AG04449 (cell line): ENCODE results near the gene KDM7A.

Experiments
- CTCF ChIA-PET: fragments of 350-600 bp; formaldehyde crosslinking; extraction: SDS; loops from one replicate; lab custom pipeline; 2021; ENCODE audit warnings: antibody characterized with exemption; lab: Yijun Ruan, JAX
- POLR2A ChIA-PET: fragments of 400-600, 350-600 bp; formaldehyde crosslinking; extraction: SDS; loops from one replicate; lab custom pipeline; 2020; ENCODE audit warnings: antibody characterized with exemption, inconsistent platforms; lab: Yijun Ruan, JAX
- DNase-seq: peaks from one replicate; pipeline ENCODE4 v3.0.0-alpha.2; 2010; ENCODE audit warnings: low read depth, low spot score
- H3K4me3 ChIP-seq: 2 replicates; pipeline ENCODE4 v1.5.1; 2011; ENCODE audit warnings: low read depth, mild to moderate bottlenecking, control low read depth, low read length
- TF ChIP-seq, protein P1 (sequence below): IDR thresholded peaks from one replicate; pipeline ENCODE4 v1.5.1; 2011; ENCODE audit warnings: mild to moderate bottlenecking, moderate library complexity, low read length, control low read depth, inconsistent platforms; ENCODE audit not compliant: insufficient read depth; ENCODE audit errors: missing control alignments

Gene KDM7A

GRCh38 chr7:140056431-140057142 lies 120.2 kb downstream of the KDM7A start:
- TF ChIP-seq, protein P1, sequence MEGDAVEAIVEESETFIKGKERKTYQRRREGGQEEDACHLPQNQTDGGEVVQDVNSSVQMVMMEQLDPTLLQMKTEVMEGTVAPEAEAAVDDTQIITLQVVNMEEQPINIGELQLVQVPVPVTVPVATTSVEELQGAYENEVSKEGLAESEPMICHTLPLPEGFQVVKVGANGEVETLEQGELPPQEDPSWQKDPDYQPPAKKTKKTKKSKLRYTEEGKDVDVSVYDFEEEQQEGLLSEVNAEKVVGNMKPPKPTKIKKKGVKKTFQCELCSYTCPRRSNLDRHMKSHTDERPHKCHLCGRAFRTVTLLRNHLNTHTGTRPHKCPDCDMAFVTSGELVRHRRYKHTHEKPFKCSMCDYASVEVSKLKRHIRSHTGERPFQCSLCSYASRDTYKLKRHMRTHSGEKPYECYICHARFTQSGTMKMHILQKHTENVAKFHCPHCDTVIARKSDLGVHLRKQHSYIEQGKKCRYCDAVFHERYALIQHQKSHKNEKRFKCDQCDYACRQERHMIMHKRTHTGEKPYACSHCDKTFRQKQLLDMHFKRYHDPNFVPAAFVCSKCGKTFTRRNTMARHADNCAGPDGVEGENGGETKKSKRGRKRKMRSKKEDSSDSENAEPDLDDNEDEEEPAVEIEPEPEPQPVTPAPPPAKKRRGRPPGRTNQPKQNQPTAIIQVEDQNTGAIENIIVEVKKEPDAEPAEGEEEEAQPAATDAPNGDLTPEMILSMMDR, result no peak
- DNase-seq, result no peak
- H3K4me3 ChIP-seq, result no peak overlapping the region
- CTCF ChIA-PET, result interaction anchor here (0.7 to 1.5 kb wide), 2 partner anchors 8 to 14 kb away, joined by 3 read pairs; no protein-coding TSS in a partner anchor
- POLR2A ChIA-PET, result interaction anchor here (0.6 kb wide), 1 partner anchor 1065 kb away, joined by 3 read pairs; no protein-coding TSS in a partner anchor

DNA sequence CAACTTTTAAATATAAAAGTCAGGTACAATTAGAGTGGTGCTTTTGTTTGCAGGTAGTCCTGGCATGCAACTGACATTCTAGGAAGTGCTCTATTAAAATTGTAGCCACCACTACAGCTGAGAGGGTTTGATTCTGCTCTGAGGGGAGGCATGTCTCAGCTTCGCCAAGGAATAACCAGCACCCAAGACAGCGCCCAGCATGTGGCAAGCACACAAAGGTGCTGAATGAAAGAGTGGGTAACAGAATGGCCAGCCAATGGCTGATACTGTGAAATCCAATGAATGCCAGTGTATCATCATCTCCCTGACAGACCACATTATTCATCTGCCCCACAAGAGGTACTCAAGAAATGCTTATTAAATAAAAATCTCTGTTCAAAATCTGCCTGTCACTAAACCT lies 121.0 kb downstream of the KDM7A start:
- no peak for DNase-seq

DNA sequence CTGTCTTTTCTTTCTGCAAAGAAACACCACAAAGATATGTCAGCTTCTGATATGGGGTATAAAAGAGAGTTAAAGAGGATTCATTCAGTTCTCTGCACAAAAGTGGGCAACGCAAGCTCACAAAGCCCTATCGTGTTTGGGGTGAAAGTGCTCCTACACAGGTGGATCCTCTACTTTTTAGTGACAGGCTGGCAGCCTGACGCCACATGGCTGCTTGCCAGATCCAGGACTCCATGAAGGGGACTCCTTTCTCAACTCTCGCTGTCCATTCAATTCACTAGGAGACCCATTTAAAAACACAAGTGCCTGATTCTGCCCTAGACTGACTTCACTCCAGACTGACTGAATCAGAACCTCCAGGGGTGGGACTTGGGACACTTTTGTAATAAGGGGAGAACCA lies 122.0 kb downstream of the KDM7A start:
- no peak overlapping the region for H3K4me3 ChIP-seq
- no peak for DNase-seq
- ChIA-PET POLR2A (no interaction called here), CTCF (no interaction called here)
- TF ChIP-seq, protein P1, result no peak

More for the DNA sequence above, 121.0 kb downstream of the KDM7A start:
- ChIA-PET CTCF (no interaction called here), POLR2A (no interaction called here)
- TF ChIP-seq, protein P1, result no peak
- no peak overlapping the region for H3K4me3 ChIP-seq

DNA sequence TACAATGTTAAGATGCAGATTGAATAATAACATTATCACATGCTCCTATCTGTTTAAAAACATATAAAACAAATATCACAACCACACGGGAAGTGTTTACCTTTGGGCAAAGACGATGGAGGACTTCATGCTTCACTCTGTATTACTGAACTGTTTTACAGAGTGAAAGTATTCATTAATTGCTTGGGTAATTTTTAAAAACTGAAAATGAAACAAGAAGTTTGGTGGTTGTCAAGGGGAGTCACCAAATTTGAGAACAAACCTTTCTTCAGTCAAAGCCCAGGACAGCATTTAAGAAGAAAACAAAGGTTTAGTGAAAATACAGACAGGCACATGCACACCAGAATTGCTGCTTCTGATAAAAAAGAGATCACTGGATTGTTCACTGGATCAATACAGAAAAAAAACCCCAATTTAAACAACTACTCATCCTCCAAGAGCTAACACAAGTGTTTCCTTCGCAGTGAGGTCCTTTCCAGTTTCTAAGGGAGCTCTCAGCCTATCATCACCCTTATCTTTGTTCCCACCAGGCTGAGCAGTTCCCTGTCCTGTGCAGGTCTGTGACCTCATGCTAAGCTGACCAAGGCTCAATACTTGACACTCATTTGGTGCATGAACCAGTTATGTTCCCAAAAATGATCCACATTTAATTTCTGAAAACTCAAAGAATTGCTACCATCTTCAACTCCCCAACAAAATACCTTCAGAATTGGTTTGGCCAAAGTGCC lies 122.8 kb downstream of the KDM7A start:
- POLR2A ChIA-PET, result no interaction called here
- CTCF ChIA-PET, result no interaction called here
- TF ChIP-seq, protein P1, result no peak
- no peak overlapping the region for H3K4me3 ChIP-seq
- no peak for DNase-seq

DNA sequence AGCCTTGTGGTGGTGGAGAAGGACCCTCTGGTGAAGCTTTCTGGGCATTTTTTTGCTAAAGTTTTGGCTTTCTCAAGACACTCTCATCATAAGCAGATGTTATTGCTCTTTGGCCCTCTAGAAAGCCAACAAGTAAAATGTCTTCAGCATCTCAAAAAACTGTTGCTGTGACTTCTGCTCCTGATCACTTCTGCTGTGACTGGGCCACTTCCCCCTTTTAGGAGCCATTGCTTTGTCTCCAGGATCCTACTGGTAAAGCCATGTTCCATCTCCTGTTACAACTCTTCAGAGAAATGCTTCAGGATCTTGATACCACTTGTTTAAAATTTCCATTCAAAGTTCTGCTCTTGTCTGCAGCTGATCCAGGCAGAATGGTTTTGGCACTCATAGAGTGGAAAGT lies 125.0 kb downstream of the KDM7A start:
- ChIA-PET CTCF (interaction anchor here (1.7 kb wide), 1 partner anchor 9 kb away, joined by 5 read pairs; no protein-coding TSS in a partner anchor), POLR2A (no interaction called here)
- H3K4me3 ChIP-seq, result no peak overlapping the region
- DNase-seq, result no peak
- TF ChIP-seq, protein P1, result no peak

DNA sequence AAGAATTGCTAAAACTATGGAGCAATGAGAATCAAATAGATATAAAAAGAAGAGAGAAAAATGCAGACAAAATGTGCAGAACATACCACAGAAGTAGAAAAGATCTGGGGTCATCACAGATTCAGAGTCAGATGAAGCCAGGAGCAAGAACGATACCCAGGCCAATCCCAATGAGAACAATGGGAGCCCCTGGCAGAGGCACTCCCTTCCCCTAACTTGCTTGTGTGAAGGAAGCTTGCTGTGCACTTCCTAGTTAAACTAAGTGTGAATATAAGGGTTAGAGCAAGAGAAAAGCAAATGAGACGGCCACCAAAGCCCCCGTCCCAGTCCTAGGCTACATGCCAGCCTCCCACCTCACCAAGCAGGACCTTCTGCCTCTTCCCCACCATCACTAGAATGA lies 126.7 kb downstream of the KDM7A start:
- TF ChIP-seq, protein P1, result no peak
- POLR2A ChIA-PET, result no interaction called here
- H3K4me3 ChIP-seq, result no peak overlapping the region
- CTCF ChIA-PET, result interaction anchor here (1.3 kb wide), 1 partner anchor 44 kb away, joined by 3 read pairs; no protein-coding TSS in a partner anchor
- no peak for DNase-seq
